ENCODE results near the gene SLC39A7.
"Not testable (repeated sequence)": the region's sequence is repeated elsewhere in the genome, so short reads cannot be mapped to it uniquely, and the experiment has no call there.

Gene SLC39A7

DNA sequence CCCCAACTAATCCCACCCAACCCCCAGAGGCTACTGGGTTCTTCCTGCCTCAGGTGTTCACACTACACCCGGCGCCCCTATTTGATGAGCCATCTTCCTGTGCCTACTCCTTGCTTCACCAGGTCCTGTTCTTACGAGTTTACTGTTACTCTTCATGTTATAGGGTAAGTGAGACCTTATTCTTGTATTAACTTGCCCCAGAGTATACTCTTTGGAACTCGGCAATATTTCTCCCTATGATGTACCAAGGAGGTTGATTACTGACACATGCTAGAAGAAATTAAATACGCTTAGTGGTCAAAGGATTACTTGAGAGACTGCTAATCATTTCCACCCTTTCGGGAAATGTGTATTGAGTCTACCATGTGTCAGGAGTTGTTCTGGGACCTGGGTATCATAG, 16.6 kb downstream of the SLC39A7 start:
- no peak overlapping the region for H3K4me2 ChIP-seq (ENCODE audit: insufficient read depth, low read length)
- ATAC-seq (ENCODE audit: insufficient read depth, low read depth) (no peak), DNase-seq (no peak)
- no peaks in the 10 kb centered on the region for H3K36me3 ChIP-seq (ENCODE audit: insufficient read depth, low read length)
- no peak overlapping the region for H3K27ac ChIP-seq (ENCODE audit: low read length)
- H3K9me3 ChIP-seq (ENCODE audit: insufficient read depth, low read length, severe bottlenecking) = no peaks in the 10 kb centered on the region
- H3K79me2 ChIP-seq (ENCODE audit: insufficient read depth, low read length) = no peaks in the 10 kb centered on the region
- no peak for TF ChIP-seq EZH2 (IDR thresholded peaks at IDR 0.05; ENCODE audit: borderline replicate concordance, low read depth, low read length, severe bottlenecking)
- TF ChIP-seq, protein P1, sequence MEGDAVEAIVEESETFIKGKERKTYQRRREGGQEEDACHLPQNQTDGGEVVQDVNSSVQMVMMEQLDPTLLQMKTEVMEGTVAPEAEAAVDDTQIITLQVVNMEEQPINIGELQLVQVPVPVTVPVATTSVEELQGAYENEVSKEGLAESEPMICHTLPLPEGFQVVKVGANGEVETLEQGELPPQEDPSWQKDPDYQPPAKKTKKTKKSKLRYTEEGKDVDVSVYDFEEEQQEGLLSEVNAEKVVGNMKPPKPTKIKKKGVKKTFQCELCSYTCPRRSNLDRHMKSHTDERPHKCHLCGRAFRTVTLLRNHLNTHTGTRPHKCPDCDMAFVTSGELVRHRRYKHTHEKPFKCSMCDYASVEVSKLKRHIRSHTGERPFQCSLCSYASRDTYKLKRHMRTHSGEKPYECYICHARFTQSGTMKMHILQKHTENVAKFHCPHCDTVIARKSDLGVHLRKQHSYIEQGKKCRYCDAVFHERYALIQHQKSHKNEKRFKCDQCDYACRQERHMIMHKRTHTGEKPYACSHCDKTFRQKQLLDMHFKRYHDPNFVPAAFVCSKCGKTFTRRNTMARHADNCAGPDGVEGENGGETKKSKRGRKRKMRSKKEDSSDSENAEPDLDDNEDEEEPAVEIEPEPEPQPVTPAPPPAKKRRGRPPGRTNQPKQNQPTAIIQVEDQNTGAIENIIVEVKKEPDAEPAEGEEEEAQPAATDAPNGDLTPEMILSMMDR (IDR thresholded peaks at IDR 0.05; ENCODE audit: borderline replicate concordance, extremely low read depth, low read length, poor library complexity, severe bottlenecking) = no peak
- H3K4me3 ChIP-seq (ENCODE audit: low read depth in 1 of 2, low read length in 2 of 2) = no peak overlapping the region
- peaks cover 12% of the 10 kb centered on the region for H3K4me1 ChIP-seq (ENCODE audit: insufficient read depth, low read length)
- H3K27me3 ChIP-seq (ENCODE audit: insufficient read depth, low read length, poor library complexity) = peaks cover 34% of the 10 kb centered on the region
- H3K9ac ChIP-seq (ENCODE audit: low read depth, low read length) = no peak overlapping the region
- no peak overlapping the region for H2AFZ ChIP-seq (ENCODE audit: low read depth, low read length)
- H4K20me1 ChIP-seq (ENCODE audit: insufficient read depth, low read length) = peaks cover 4% of the 10 kb centered on the region; the same call in 1 of the 2 replicates

DNA sequence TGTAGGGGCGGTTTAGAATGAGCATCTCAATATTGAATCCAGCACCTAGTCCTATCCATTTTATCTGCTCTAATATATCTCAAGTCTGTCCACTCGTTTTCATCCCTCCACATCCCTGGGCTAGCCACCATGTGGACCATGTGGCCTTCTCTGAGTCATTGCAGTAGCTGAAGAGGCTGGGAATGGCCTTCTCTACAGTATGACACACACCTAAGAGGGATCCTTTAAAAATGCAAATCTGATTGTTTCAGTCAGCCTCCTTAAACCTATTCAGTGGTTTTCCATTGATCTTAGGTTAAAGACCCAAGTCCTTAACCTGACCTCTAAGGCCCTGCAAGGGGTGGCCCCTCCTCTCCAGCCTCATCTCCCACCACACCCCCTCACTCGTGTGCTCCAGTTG, 17.0 kb downstream of the SLC39A7 start:
- no peak overlapping the region for H3K9ac ChIP-seq (ENCODE audit: low read depth, low read length)
- H3K79me2 ChIP-seq (ENCODE audit: insufficient read depth, low read length) = no peaks in the 10 kb centered on the region
- peaks cover 31% of the 10 kb centered on the region for H3K27me3 ChIP-seq (ENCODE audit: insufficient read depth, low read length, poor library complexity)

DNA sequence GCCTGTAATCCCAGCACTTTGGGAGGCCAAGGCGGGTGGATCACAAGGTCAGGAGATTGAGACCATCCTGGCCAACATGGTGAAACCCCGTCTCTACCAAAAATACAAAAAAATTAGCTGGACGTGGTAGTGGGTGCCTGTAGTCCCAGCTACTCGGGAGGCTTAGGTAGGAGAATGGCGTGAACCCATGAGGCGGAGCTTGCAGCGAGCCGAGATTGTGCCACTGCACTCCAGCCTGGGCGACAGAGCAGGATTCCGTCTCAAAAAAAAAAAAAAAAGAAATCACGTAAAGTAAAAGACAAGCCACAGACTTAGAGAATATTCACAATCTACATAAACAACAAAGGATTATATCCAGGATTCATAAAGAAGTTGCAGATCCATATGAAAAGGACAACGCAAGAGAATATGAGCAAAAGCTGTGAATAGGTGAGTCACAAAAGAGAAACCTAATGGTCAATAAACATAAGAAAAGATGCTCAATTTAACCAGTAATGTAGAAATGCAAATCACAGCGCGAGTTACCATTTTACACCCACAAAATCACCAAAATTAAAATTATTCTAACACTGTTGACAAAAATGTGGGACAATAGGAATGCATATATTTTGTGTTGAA, 25.9 kb downstream of the SLC39A7 start:
- ATAC-seq (ENCODE audit: insufficient read depth, low read depth); H3K27ac ChIP-seq (ENCODE audit: low read length); H3K9me3 ChIP-seq (ENCODE audit: insufficient read depth, low read length, severe bottlenecking); H4K20me1 ChIP-seq (ENCODE audit: insufficient read depth, low read length); DNase-seq; H3K79me2 ChIP-seq (ENCODE audit: insufficient read depth, low read length); H2AFZ ChIP-seq (ENCODE audit: low read depth, low read length); H3K4me1 ChIP-seq (ENCODE audit: insufficient read depth, low read length); H3K36me3 ChIP-seq (ENCODE audit: insufficient read depth, low read length); H3K4me2 ChIP-seq (ENCODE audit: insufficient read depth, low read length); H3K9ac ChIP-seq (ENCODE audit: low read depth, low read length); H3K4me3 ChIP-seq (ENCODE audit: low read depth in 1 of 2, low read length in 2 of 2); H3K27me3 ChIP-seq (ENCODE audit: insufficient read depth, low read length, poor library complexity): not testable (repeated sequence)

More for the DNA sequence above, 17.0 kb downstream of the SLC39A7 start:
- no peak overlapping the region for H3K4me2 ChIP-seq (ENCODE audit: insufficient read depth, low read length)
- no peaks in the 10 kb centered on the region for H3K36me3 ChIP-seq (ENCODE audit: insufficient read depth, low read length)
- no peak for DNase-seq
- no peak overlapping the region for H3K27ac ChIP-seq (ENCODE audit: low read length)
- peaks cover 3% of the 10 kb centered on the region; the same call in 1 of the 2 replicates for H4K20me1 ChIP-seq (ENCODE audit: insufficient read depth, low read length)
- TF ChIP-seq, protein P1 (IDR thresholded peaks at IDR 0.05; ENCODE audit: borderline replicate concordance, extremely low read depth, low read length, poor library complexity, severe bottlenecking) = no peak
- no peak for TF ChIP-seq EZH2 (IDR thresholded peaks at IDR 0.05; ENCODE audit: borderline replicate concordance, low read depth, low read length, severe bottlenecking)
- no peak overlapping the region for H2AFZ ChIP-seq (ENCODE audit: low read depth, low read length)
- ATAC-seq (ENCODE audit: insufficient read depth, low read depth) = no peak
- H3K4me3 ChIP-seq (ENCODE audit: low read depth in 1 of 2, low read length in 2 of 2) = no peak overlapping the region
- peaks cover 12% of the 10 kb centered on the region for H3K4me1 ChIP-seq (ENCODE audit: insufficient read depth, low read length)
- no peaks in the 10 kb centered on the region for H3K9me3 ChIP-seq (ENCODE audit: insufficient read depth, low read length, severe bottlenecking)

DNA sequence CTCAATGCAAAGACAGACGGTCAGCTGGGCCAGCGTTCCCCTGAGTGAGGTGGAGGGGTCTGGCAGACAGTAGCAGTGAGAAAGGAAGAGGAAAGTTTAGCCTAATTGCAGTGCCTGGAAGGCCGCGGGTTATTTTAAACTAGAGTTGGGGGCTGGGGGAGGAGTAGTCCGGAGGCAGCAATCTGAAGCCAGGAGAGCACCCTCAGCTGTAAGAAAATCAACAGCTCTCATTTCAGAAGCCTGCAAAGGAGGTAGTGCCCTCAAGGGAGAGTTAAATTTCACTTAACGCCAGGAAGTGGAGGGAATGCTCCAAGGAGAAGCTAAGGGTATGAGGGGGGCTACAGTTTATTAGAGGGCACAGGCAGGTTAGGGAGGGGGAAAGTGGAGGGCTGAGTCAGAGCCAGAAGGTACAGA, 34.6 kb downstream of the SLC39A7 start:
- Histone ChIP-seq H4K20me1 (ENCODE audit: insufficient read depth, low read length) (no peaks in the 10 kb centered on the region), H3K4me1 (ENCODE audit: insufficient read depth, low read length) (no peaks in the 10 kb centered on the region), H3K9me3 (ENCODE audit: insufficient read depth, low read length, severe bottlenecking) (no peaks in the 10 kb centered on the region), H3K27me3 (ENCODE audit: insufficient read depth, low read length, poor library complexity) (peaks cover 25% of the 10 kb centered on the region), H3K4me2 (ENCODE audit: insufficient read depth, low read length) (no peak overlapping the region), H2AFZ (ENCODE audit: low read depth, low read length) (no peak overlapping the region), H3K79me2 (ENCODE audit: insufficient read depth, low read length) (no peaks in the 10 kb centered on the region), H3K27ac (ENCODE audit: low read length) (no peak overlapping the region), H3K9ac (ENCODE audit: low read depth, low read length) (no peak overlapping the region), H3K36me3 (ENCODE audit: insufficient read depth, low read length) (no peaks in the 10 kb centered on the region), H3K4me3 (ENCODE audit: low read depth in 1 of 2, low read length in 2 of 2) (no peak overlapping the region)
- ATAC-seq (ENCODE audit: insufficient read depth, low read depth) (no peak), DNase-seq (no peak)
- no peak for TF ChIP-seq EZH2 (IDR thresholded peaks at IDR 0.05; ENCODE audit: borderline replicate concordance, low read depth, low read length, severe bottlenecking)
- TF ChIP-seq, protein P1 (IDR thresholded peaks at IDR 0.05; ENCODE audit: borderline replicate concordance, extremely low read depth, low read length, poor library complexity, severe bottlenecking) = no peak

All from DND-41 (cell line).